NCI-H146 treated with DMSO at 0.1 percent for 48 hours (cell line): Measurements from ENCODE around the gene PRICKLE4.

Experiments
- DNase-seq: peaks from one replicate; lab custom pipeline; 2025; ENCODE audit not compliant: unreplicated experiment; lab: John Stamatoyannopoulos, UW

PRICKLE4 gene

DNA sequence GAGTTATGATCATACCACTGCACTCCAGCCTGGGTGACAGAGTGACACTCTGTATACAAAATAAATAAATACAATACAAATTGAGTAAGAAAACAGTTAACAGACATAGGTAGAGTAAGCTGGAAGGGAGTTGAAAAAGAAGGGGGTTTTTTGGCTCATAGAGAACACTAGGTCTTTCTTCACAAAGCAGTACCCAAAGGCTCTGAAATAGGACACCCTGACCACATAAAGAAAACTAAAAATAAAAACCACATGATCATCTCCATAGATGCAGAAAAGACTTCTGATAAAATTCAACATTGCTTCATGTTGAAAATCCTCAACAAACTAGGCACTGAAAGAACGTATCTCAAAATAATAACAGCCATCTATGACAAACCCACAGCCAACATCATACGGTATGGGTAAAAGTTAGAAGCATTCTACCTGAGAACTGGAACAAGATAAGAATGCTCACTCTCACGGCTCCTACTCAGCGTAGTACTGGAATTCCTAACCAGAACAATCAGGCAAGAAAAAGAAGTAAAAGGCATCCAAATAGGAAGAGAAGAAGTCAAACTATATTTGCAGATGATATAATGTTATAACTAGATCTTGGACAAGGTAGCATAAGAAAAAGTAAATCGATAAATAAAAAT lies 55.6 kb downstream of the PRICKLE4 start:
- DNase-seq: no peak

DNA sequence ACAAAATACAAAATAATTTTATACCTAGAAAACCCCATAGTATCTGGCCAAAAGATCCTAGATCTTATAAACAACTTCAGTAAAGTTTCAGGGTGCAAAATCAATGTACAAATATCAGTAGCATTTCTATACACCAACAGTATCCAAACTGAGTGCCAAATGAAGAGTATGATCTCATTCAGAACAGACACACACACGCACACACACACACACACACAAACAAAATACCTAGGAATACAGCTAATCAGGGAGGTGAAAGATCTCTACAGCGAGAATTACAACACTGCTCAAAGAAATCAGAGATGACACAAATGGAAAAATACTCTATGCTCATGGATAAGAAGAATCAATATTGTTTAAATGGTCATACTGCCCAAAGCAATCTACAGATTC lies 56.1 kb downstream of the PRICKLE4 start:
- DNase-seq: no peak
